Stomach (tissue), 4 donors: ENCODE data around the gene UBE2G1.

ENCODE experiments used
- POLR2AphosphoS5 ChIP-seq, 3 donors: sonication (generic); formaldehyde crosslinking; IDR thresholded peaks; one replicate each; pipeline ENCODE4 v1.6.1; 2016; ENCODE audit warnings: antibody characterized with exemption in 3 of 3
- TF ChIP-seq, protein P1 (sequence below), 7 experiments: fragments of 450-650 bp in 4 of 7; fragments of 200-600 bp in 3 of 7; sonication (generic) in 3 of 7; IDR thresholded peaks; one replicate each; pipeline ENCODE4 v1.5.1; 2016 to 2019; ENCODE audit warnings: antibody characterized with exemption in 7 of 7, control low read depth in 2 of 7, mild to moderate bottlenecking in 1 of 7

DNA sequence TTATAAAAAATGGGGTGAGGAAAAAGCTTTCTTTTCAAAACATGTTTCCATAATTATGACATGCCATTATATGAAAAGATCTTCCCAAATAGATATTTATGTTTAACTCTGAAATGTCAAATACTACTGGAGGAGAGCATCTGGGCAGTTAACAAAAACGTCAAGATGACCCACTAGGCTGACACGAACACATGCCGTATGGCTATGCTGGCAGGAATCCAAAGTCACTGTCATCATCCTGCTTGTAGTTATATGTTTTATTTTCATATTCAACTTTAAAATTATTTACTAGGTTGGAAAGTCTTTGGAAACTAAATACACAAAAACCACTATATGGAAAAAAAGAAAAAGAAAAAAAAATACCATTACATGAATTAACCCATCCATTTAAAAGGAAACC is 130.0 kb downstream of the UBE2G1 start:
- TF ChIP-seq, protein P1, sequence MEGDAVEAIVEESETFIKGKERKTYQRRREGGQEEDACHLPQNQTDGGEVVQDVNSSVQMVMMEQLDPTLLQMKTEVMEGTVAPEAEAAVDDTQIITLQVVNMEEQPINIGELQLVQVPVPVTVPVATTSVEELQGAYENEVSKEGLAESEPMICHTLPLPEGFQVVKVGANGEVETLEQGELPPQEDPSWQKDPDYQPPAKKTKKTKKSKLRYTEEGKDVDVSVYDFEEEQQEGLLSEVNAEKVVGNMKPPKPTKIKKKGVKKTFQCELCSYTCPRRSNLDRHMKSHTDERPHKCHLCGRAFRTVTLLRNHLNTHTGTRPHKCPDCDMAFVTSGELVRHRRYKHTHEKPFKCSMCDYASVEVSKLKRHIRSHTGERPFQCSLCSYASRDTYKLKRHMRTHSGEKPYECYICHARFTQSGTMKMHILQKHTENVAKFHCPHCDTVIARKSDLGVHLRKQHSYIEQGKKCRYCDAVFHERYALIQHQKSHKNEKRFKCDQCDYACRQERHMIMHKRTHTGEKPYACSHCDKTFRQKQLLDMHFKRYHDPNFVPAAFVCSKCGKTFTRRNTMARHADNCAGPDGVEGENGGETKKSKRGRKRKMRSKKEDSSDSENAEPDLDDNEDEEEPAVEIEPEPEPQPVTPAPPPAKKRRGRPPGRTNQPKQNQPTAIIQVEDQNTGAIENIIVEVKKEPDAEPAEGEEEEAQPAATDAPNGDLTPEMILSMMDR (IDR thresholded peaks at IDR 0.05) = no peak
- no peak for TF ChIP-seq POLR2AphosphoS5 (IDR thresholded peaks at IDR 0.05)
